Measurements from ENCODE around the gene ANKDD1B. TPM values are rescaled to one million over a fixed set of nuclear protein-coding genes. Genes with fewer than 3 reads are reported as not detected.
"Not testable (repeated sequence)": the region's sequence is repeated elsewhere in the genome, so short reads cannot be mapped to it uniquely, and the experiment has no call there.

ANKDD1B gene
- total RNA-seq, 4 donors from 2014 or later: 0.19 to 0.95 TPM; not detected in 2

DNA sequence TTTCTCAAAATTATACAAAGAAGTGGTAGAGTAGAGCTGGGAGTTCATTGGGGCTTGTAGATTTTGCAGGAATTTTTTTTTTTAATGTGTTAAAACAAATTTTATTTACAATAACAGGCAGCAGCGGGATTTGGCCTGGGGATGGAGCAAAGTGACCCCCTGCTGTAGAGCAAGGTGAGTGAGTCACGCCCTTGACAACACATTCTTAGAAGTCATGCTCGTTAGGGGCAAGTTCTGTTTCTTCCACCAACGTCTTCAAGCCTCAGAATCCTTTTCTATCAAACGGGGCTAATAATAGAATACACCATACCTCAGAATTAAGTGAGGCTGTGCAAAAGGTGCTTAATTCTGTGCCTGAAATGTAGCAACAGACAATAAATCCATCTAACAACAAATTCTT, 1.1 kb upstream of the ANKDD1B start:
- Histone ChIP-seq H3K4me1 (peaks cover 6 to 20% (median 11%) of the 10 kb centered on the region in 3 donors), H3K4me3 (no peak overlapping the region), H3K36me3 (no peaks in the 10 kb centered on the region), H3K27ac (no peak overlapping the region), H3K9me3 (no peaks in the 10 kb centered on the region), H3K27me3 (no peaks in the 10 kb centered on the region)
- no peak for DNase-seq
- intact Hi-C loops (cut with DNase I): no loop called here
- TF ChIP-seq POLR2A (IDR thresholded peaks at IDR 0.05): no peak
- TF ChIP-seq, protein P1, sequence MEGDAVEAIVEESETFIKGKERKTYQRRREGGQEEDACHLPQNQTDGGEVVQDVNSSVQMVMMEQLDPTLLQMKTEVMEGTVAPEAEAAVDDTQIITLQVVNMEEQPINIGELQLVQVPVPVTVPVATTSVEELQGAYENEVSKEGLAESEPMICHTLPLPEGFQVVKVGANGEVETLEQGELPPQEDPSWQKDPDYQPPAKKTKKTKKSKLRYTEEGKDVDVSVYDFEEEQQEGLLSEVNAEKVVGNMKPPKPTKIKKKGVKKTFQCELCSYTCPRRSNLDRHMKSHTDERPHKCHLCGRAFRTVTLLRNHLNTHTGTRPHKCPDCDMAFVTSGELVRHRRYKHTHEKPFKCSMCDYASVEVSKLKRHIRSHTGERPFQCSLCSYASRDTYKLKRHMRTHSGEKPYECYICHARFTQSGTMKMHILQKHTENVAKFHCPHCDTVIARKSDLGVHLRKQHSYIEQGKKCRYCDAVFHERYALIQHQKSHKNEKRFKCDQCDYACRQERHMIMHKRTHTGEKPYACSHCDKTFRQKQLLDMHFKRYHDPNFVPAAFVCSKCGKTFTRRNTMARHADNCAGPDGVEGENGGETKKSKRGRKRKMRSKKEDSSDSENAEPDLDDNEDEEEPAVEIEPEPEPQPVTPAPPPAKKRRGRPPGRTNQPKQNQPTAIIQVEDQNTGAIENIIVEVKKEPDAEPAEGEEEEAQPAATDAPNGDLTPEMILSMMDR (IDR thresholded peaks at IDR 0.05): no peak
- WGBS, 2 donors: 78 to 89% methylated on average over 5 of the region's 5 CpGs

DNA sequence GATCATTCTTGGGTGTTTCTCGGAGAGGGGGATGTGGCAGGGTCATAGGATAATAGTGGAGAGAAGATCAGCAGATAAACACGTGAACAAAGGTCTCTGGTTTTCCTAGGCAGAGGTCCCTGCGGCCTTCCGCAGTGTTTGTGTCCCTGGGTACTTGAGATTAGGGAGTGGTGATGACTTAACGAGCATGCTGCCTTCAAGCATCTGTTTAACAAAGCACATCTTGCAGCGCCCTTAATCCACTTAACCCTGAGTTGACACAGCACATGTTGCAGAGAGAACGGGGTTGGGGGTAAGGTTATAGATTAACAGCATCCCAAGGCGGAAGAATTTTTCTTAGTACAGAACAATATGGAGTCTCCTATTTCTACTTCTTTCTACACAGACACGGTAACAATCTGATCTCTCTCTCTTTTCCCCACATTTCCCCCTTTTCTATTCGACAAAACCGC, 368 bp upstream of the ANKDD1B start:
- WGBS, 2 donors: 32 to 45% methylated on average over 11 of the region's 11 CpGs
- peaks cover 6 to 20% (median 11%) of the 10 kb centered on the region in 3 donors for H3K4me1 ChIP-seq
- H3K9me3 ChIP-seq; H3K27me3 ChIP-seq; H3K36me3 ChIP-seq; intact Hi-C loops (cut with DNase I); DNase-seq: not testable (repeated sequence)
- H3K4me3 ChIP-seq: peak overlapping the region; percentile 44 to 78 (median 54)
- peak overlapping the region in 1 of 4 donors; percentile 64 for H3K27ac ChIP-seq

DNA sequence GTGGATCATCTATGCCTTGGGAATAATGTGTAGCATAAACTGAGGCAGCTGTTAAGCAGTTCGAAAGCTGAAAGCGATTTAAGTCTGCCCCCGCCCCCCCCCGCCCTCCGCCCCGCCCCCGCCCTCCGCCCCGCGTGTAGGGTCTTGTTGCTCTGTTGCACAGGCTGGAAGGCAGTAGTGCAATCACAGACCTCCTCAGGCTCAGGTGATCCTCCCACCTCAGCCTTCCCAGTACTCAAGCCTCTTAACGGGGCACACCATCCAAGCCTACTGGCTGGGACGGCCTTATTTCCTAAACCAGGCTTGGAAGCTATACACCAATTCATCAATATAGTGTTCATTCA, 945 bp downstream of the ANKDD1B start:
- WGBS, 2 donors: 8 to 18% methylated on average over 8 to 9 of the region's 12 CpGs
- Histone ChIP-seq H3K4me1 (peaks cover 6 to 30% (median 11%) of the 10 kb centered on the region in 3 donors), H3K27me3 (no peaks in the 10 kb centered on the region), H3K27ac (no peak overlapping the region), H3K36me3 (no peaks in the 10 kb centered on the region), H3K4me3 (peak overlapping the region; percentile 44 to 78 (median 54)), H3K9me3 (no peaks in the 10 kb centered on the region)
- intact Hi-C loops (cut with DNase I): no loop called here
- DNase-seq: no peak
- TF ChIP-seq, protein P1 (IDR thresholded peaks at IDR 0.05): no peak
- TF ChIP-seq POLR2A (IDR thresholded peaks at IDR 0.05): no peak

DNA sequence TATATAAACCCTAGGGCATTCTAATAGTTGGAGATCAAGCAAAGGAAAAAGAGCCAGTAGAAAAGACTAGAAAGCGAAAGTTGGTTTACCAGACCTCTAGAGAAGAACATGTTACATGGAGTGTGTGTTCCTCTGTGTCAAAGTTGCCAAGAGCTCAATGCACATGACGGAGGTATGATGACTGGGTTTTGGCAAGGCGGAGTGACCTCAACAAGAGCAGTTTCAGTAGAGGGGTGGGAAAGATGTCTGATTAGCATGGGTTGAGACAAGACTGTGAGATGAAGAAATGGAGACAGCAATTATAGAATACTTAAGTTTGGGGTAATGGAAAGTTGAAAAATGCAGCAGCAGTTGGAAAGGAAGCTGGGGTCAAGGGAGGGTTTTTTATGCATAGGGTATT, 1.6 kb downstream of the ANKDD1B start:
- Histone ChIP-seq H3K27ac (no peak overlapping the region), H3K9me3 (no peaks in the 10 kb centered on the region), H3K4me1 (peaks cover 6 to 36% (median 11%) of the 10 kb centered on the region in 3 donors), H3K27me3 (no peaks in the 10 kb centered on the region), H3K4me3 (no peak overlapping the region), H3K36me3 (no peaks in the 10 kb centered on the region)
- DNase-seq: no peak
- TF ChIP-seq POLR2A (IDR thresholded peaks at IDR 0.05): no peak
- TF ChIP-seq, protein P1 (IDR thresholded peaks at IDR 0.05): no peak
- WGBS, 2 donors: 87 to 92% methylated on average over 3 of the region's 3 CpGs
- intact Hi-C loops (cut with DNase I): no loop called here

DNA sequence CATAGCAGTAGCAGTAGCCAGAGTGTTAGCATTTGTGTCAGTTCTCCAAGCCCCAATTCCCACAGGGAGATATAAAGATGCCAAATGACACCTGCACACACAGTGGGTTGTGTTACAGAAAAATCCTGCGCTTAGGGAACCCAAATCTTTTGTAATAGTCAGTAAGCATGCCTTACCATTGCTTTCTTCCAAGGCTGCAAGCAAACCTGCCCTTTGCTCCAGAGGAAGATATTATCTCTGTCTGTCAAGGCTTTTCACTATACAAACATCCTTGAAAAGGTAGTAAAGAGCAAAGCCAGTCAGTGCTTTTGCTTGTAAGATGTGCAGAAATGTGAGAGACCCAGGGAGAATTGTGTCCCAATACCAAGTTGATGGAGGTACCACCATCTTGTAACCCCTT, 2.9 kb downstream of the ANKDD1B start:
- no peak for TF ChIP-seq POLR2A (IDR thresholded peaks at IDR 0.05)
- TF ChIP-seq, protein P1 (IDR thresholded peaks at IDR 0.05): no peak
- H3K36me3 ChIP-seq: no peaks in the 10 kb centered on the region
- no peak overlapping the region for H3K27ac ChIP-seq
- intact Hi-C loops (cut with DNase I): no loop called here
- H3K4me1 ChIP-seq: peaks cover 6 to 36% (median 11%) of the 10 kb centered on the region in 3 donors
- 85 to 100% methylated on average over 1 of the region's 1 CpG for WGBS, 2 donors
- H3K27me3 ChIP-seq: no peaks in the 10 kb centered on the region
- no peaks in the 10 kb centered on the region for H3K9me3 ChIP-seq
- DNase-seq: no peak
- no peak overlapping the region for H3K4me3 ChIP-seq

DNA sequence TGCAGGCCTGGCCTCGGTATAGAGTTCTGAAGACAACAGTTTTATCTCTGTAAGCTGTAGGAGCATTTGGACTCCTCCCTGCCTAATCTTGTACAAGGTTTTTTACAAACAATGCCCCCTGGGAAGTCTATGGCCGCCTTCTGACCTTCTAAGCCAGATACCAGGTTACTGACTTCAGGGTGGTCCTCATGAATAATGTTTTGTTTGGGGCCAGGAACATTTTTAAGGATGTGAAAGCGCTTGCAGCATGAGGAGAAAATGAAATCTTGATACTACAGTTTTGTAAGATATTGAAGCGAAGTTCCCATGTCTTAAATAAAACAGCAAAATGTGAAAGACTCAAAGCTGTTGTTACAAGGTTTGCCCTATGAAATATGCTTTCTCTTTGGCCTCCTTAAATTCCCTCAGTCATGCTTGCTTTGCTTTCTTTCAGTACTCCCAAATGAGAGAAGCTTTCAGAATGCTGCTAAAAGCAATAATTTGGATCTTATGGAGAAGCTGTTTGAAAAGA, 5.2 kb downstream of the ANKDD1B start:
- WGBS, 2 donors: 73 to 74% methylated on average over 4 of the region's 4 CpGs
- DNase-seq: no peak
- TF ChIP-seq, protein P1 (IDR thresholded peaks at IDR 0.05): no peak
- no peak for TF ChIP-seq POLR2A (IDR thresholded peaks at IDR 0.05)
- no peak overlapping the region for H3K4me3 ChIP-seq
- H3K4me1 ChIP-seq: peaks cover 5 to 39% (median 10%) of the 10 kb centered on the region in 3 donors
- intact Hi-C loops (cut with DNase I): no loop called here
- no peaks in the 10 kb centered on the region for H3K36me3 ChIP-seq
- peak overlapping the region in 1 of 4 donors; percentile 33 for H3K27ac ChIP-seq
- H3K9me3 ChIP-seq: no peaks in the 10 kb centered on the region
- H3K27me3 ChIP-seq: no peaks in the 10 kb centered on the region
